BJ (cell line): Measurements from ENCODE around the gene RAP2C. TPM values are rescaled to one million over a fixed set of nuclear protein-coding genes. Genes with fewer than 3 reads are reported as not detected.

Experiments used
- CTCF ChIA-PET: fragments of 350-600 bp; formaldehyde crosslinking; extraction: SDS; loops from one replicate; lab custom pipeline; 2021; ENCODE audit warnings: antibody characterized with exemption, inconsistent platforms; lab: Yijun Ruan, JAX
- POLR2A ChIA-PET: fragments of 300-600 bp; sonication (Branson Sonifier 250); formaldehyde crosslinking; extraction: SDS; loops from one replicate; lab custom pipeline; 2021; ENCODE audit warnings: antibody characterized with exemption; lab: Charles Lee
- DNase-seq: peaks from one replicate; pipeline ENCODE4 v3.0.0-alpha.2; 2011; ENCODE audit warnings: low read depth
- H3K27me3 ChIP-seq: 2 replicates; pipeline ENCODE4 v1.6.0; 2011; ENCODE audit warnings: low read length; ENCODE audit not compliant: control insufficient read depth, insufficient read depth
- H3K36me3 ChIP-seq: 2 replicates; pipeline ENCODE4 v1.5.1; 2011; ENCODE audit warnings: low read length; ENCODE audit not compliant: control insufficient read depth, insufficient read depth
- H3K4me3 ChIP-seq: 2 replicates; pipeline ENCODE4 v1.5.1; 2011; ENCODE audit warnings: low read depth, mild to moderate bottlenecking, control low read depth, low read length
- CTCF ChIP-seq: IDR thresholded peaks from 2 replicates; pipeline ENCODE4 v1.5.1; 2011; ENCODE audit warnings: low read depth, mild to moderate bottlenecking, control low read depth, inconsistent platforms, low read length, moderate library complexity; ENCODE audit not compliant: insufficient read depth
- polyA minus RNA-seq: library from RNA; depleted of rRNA, polyadenylated mRNA; stranded (reverse); fragments of >200 nt; gene quantifications from 2 replicates; pipeline ENCODE4 v1.2.3, GENCODE V29; 2011; rRNA and poly(A)+ RNA removed
- polyA plus RNA-seq: library from polyadenylated mRNA; depleted of rRNA; stranded (reverse); fragments of >200 nt; gene quantifications from 2 replicates; pipeline ENCODE4 v1.2.3, GENCODE V29; 2011; rRNA removed

The RAP2C gene
- polyA plus RNA-seq (9.0 and 14.0 TPM in 2 replicates), polyA minus RNA-seq (13.4 and 15.9 TPM in 2 replicates)

GRCh38 chrX:132219343-132219768, at the start of gene RAP2C:
TSS of gene RAP2C (minus strand) at chrX:132219447. CDS start at chrX:132217268, 2,179 bp downstream.
- peak; percentile 65 for TF ChIP-seq CTCF
- peak within 1 kb of the TSS; percentile 73 for H3K4me3 ChIP-seq
- ChIA-PET CTCF (interaction anchor here (1.1 to 4.3 kb wide), 11 partner anchors 9 to 412 kb away, joined by 3 to 34 read pairs (median 5); no protein-coding TSS in a partner anchor), POLR2A (no interaction called here)
- H3K27me3 ChIP-seq, result no peaks in the 10 kb centered on the region
- DNase-seq, result no peak
- no peaks in the 10 kb centered on the region for H3K36me3 ChIP-seq

- H3K36me3 ChIP-seq, result no peaks in the 10 kb centered on the region
- ChIA-PET POLR2A (no interaction called here), CTCF (no interaction called here)
- H3K27me3 ChIP-seq, result no peaks in the 10 kb centered on the region
- no peak overlapping the region for H3K4me3 ChIP-seq
- no peak for DNase-seq
- no peak for TF ChIP-seq CTCF
Measured at GRCh38 chrX:132267392-132267791, 48.1 kb upstream of the RAP2C start.

- TF ChIP-seq CTCF, result no peak
- ChIA-PET CTCF (no interaction called here), POLR2A (no interaction called here)
- no peaks in the 10 kb centered on the region for H3K27me3 ChIP-seq
- no peak overlapping the region for H3K4me3 ChIP-seq
- no peaks in the 10 kb centered on the region for H3K36me3 ChIP-seq
- no peak for DNase-seq
Measured at GRCh38 chrX:132266583-132267355, 47.5 kb upstream of the RAP2C start.

GRCh38 chrX:132263127-132263526, 43.9 kb upstream of the RAP2C start:
- H3K27me3 ChIP-seq, result no peaks in the 10 kb centered on the region
- H3K36me3 ChIP-seq, result no peaks in the 10 kb centered on the region
- CTCF ChIA-PET, result no interaction called here
- no peak for DNase-seq
- POLR2A ChIA-PET, result no interaction called here
- no peak for TF ChIP-seq CTCF
- no peak overlapping the region for H3K4me3 ChIP-seq

GRCh38 chrX:132258509-132258908, 39.3 kb upstream of the RAP2C start:
- Histone ChIP-seq H3K27me3 (no peaks in the 10 kb centered on the region), H3K4me3 (no peak overlapping the region), H3K36me3 (no peaks in the 10 kb centered on the region)
- no peak for DNase-seq
- no peak for TF ChIP-seq CTCF
- CTCF ChIA-PET, result no interaction called here
- POLR2A ChIA-PET, result no interaction called here
